Mononuclear cell (primary cell): ENCODE measurements around the gene MPPED1. TPM values are rescaled to one million over a fixed set of nuclear protein-coding genes. Genes with fewer than 3 reads are reported as not detected.

ENCODE experiments used
- H3K27me3 ChIP-seq: 2 replicates; pipeline ENCODE4 v1.6.0; 2011; ENCODE audit warnings: low read length, control low read depth; ENCODE audit not compliant: insufficient read depth
- H3K4me1 ChIP-seq: 2 replicates; pipeline ENCODE4 v1.5.1; 2011; ENCODE audit warnings: mild to moderate bottlenecking, low read length, control low read depth; ENCODE audit not compliant: insufficient read depth
- H3K4me3 ChIP-seq: 2 replicates; pipeline ENCODE4 v1.5.1; 2011; ENCODE audit warnings: mild to moderate bottlenecking, low read length, moderate library complexity
- H3K9me3 ChIP-seq: 2 replicates; pipeline ENCODE4 v1.5.1; 2011; ENCODE audit warnings: low read depth, mild to moderate bottlenecking, control low read depth, low read length
- total RNA-seq: library from RNA; depleted of rRNA; stranded (reverse); fragments of >200 nt; gene quantifications from one replicate; pipeline ENCODE4 v1.2.3, GENCODE V29; 2012

Gene MPPED1
- total RNA-seq, 1 donor, result not detected

DNA sequence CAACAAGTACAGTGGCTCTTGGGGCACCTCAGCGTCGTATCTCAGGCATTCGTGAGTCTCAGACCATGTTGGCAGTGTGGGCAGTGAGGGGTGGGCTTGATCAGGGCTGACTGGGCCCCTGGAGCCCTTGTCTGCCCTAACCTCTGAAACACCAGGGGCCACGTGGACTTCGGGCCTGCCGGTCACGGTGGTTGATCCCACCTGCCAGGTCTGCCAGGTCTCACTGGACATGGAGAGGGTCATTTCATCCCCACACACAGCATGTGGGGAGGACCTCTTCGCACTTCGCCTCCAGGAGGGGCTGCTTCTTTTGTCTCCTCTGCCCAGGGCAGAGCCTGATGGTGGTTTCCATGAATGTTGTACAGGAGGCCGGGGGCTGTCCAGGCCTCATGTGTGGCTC lies 77.1 kb downstream of the MPPED1 start:
- H3K9me3 ChIP-seq, result no peaks in the 10 kb centered on the region

DNA sequence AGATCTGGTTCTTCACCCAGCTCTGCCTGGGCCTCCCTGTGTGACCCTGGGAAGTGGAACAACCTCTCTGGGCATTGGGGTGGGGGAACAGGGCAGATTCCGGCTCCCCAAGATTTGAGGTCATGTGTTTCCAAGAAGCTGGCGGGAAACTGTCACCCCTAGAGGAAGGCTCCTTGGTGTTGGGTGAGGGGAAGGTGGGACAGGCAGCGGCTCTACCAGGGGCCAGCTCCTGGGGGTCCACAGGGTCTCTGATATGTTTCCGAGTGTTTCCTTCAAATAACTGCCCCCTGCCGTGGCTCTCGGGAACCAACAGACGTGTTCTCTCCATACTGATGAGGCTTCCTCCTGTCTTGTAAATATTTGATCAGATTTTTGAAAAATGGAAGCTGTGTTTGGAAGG lies 78.5 kb downstream of the MPPED1 start:
- Histone ChIP-seq H3K4me3 (no peak overlapping the region), H3K9me3 (no peaks in the 10 kb centered on the region), H3K4me1 (no peaks in the 10 kb centered on the region), H3K27me3 (no peaks in the 10 kb centered on the region)

More for the DNA sequence above, 77.1 kb downstream of the MPPED1 start:
- H3K4me1 ChIP-seq, result no peaks in the 10 kb centered on the region
- no peak overlapping the region for H3K4me3 ChIP-seq
- H3K27me3 ChIP-seq, result no peaks in the 10 kb centered on the region

DNA sequence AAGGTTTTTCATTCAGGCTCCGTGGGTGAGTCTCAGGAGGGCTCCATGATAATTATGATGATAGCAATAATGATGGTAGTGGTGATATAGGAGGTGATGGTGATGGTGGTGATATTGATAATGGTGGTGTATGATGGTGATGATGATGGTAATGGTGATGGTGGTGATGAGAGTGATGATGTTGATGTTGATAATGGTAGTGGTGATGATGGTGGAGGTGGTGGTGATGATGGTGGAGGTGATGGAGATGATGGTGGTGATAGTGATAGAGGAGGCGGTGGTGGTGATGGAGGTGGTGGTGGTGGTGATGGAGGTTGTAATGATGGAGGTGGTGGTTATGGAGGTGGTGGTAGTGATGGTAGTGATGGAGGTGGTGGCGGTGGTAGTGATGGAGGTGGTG lies 79.4 kb downstream of the MPPED1 start:
- no peaks in the 10 kb centered on the region for H3K27me3 ChIP-seq
- H3K4me1 ChIP-seq, result no peaks in the 10 kb centered on the region
- no peak overlapping the region for H3K4me3 ChIP-seq
- H3K9me3 ChIP-seq, result no peaks in the 10 kb centered on the region

DNA sequence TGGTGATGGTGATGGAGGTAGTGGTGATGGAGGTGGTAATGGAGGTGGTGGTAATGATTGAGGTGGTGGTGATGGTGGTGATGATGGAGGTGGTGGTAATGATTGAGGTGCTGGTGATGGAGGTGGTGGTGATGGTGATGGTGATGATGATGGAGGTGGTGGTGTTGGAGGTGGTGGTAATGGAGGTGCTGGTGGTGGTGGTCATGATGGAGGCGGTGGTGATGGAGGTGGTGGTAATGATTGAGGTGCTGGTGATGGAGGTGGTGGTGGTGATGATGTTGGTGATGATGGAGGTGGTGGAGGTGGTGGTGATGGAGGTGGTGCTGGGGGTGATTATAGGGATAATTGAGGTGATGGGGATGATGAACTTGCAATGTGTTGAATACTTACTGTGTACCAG lies 79.9 kb downstream of the MPPED1 start:
- Histone ChIP-seq H3K9me3 (no peaks in the 10 kb centered on the region), H3K4me1 (no peaks in the 10 kb centered on the region), H3K27me3 (no peaks in the 10 kb centered on the region), H3K4me3 (no peak overlapping the region)

DNA sequence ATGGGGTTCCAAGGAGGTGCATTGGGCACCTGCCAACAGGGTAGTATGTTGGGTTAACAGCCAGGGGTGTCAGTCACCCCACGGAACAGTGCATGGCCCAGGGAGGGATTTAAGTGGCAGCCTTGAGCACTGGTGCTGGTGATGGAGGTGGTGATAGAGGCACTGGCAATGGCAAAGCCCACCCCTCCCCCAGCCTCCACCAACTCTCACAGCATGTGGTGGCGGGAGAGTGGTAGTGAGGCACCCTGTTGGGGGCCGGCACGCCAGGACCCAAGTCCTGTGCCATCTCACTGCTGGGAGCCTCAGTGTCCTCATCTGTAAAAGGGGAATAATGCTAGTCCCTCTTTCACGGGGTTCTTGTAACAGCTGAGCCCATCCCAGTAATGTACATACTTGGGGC lies 81.5 kb downstream of the MPPED1 start:
- H3K4me3 ChIP-seq, result no peak overlapping the region
- no peaks in the 10 kb centered on the region for H3K27me3 ChIP-seq
- no peaks in the 10 kb centered on the region for H3K9me3 ChIP-seq
- no peaks in the 10 kb centered on the region for H3K4me1 ChIP-seq

DNA sequence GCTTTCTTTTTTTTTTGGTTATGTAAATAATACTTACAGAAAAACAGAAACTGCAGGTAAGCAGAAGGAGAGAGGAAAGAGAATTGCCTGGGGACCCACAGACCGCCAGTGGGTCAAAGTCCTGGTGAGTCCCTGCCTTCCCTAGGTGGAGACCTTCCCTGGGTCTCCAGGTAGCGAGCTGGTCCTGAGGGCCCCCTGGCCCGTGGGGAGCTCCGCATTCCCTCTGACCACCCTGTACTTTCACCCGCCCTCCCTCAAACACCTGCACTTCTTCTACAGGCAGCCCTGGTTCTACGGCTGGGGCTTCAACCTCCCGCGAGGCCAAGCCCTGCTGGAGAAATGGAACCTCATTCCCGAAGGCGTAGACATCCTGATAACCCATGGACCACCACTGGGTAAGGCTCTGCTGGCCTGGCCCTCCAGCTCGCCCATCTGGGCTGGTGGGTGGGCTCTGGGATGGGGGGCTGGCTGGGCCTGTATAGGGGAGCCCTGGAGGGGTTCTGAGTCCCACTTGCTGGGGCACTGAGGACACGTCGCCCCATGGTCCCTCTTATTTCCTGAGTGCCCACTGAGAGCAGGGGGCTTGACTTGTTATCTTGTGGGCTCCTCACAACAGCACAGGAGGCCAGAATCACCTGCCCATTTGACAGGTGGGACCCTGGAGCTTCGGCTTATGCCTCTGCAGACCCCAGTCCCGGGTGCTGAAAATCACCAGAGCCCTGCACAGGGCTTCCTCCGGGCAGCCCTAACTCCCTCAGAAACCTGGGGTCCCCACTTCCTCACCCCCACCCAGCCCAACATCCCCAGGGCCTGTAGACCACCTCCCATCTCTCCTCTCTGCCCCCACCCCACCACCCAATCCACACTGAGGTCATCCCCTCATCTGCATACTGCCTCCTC lies 86.4 kb downstream of the MPPED1 start:
- no peaks in the 10 kb centered on the region for H3K4me1 ChIP-seq
- no peak overlapping the region for H3K4me3 ChIP-seq
- H3K9me3 ChIP-seq, result no peaks in the 10 kb centered on the region
- H3K27me3 ChIP-seq, result no peaks in the 10 kb centered on the region

DNA sequence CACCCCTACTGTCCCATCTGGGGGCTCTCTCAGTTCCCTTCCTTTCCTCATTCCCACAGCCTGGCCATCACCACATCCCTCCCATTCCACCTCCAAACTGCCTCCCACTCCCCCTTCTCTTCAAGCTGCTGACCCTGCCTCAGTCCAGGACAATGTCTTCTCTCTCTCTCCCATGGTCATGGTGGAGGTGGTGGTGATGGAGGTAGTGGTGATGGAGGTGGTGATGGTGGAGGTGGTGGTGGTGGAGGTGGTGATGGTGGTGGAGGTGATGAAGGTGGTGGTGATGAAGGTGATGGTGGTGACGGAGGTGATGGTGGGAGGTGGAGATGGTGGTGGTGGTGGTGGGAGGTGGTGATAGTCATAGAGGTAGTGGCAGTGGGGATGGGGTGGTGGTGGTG lies 87.0 kb downstream of the MPPED1 start:
- Histone ChIP-seq H3K4me1 (no peaks in the 10 kb centered on the region), H3K4me3 (no peak overlapping the region), H3K9me3 (no peaks in the 10 kb centered on the region), H3K27me3 (no peaks in the 10 kb centered on the region)

DNA sequence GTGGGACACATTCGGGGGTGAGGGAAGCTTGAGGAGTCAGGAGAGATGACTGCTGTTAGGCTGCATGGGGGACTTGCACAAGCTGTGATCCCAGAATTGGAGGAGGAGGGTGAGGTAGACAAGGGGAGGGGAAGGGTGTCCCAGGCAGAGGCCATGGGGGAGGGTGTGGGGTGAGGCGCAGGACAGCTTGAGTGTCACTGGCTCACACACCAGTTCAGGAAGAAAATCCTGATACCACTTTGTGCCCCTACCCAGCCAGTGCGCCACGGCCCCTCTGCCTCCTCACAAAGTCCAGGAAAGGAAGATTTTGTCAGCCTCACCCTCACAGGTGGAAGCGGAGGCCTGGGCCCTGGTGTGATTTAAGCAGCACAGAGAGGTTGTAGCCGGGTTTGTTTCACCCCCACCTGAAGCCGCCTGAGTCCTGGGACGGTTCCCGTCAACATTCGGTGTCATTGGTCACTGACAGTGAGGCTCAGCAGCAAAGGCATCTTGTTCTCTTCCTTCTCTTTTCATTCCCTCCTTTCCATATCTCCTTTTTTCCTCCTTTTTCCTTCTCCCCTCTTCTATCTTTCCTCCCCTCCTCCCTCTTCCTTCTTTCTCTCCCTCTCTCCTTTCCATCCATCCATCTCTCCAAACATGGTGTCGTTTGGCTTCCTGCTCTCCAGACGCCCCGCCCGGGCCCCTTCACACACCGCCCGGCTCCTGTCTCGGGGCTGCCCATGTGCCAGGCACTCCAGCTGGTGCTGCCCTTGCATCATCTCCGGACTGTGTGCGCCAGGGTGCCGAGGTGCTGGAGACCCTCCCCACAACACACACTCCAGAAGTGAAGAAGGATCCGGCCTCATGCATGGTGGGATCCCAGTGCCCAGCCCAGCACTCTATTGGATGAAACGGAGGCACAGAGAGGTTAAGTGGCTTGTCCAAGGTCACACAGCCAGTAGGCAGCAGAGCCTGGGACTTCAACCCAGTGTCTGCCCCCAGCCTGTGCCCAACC lies 89.3 kb downstream of the MPPED1 start:
- Histone ChIP-seq H3K4me1 (no peaks in the 10 kb centered on the region), H3K9me3 (no peaks in the 10 kb centered on the region), H3K27me3 (no peaks in the 10 kb centered on the region), H3K4me3 (no peak overlapping the region)

DNA sequence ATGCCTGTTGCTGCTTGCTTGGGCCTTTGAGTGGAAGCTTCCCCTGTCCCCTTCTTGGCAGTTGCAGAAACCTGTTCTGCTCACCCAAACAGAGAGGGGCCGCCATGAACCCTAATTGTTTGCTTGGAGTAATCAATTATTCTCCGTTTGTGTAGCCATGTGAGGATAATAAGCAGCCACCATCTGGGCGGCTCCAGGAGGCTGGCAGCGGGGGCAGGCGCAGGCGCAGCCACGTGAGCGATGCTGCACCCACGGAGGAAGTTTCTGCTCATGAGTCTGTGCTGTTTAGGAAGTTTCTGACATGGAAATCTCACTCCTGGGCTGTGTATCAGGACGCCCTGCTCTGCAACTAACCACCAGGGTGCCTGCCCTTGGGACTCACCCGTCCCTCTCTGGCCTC lies 90.1 kb downstream of the MPPED1 start:
- Histone ChIP-seq H3K4me3 (no peak overlapping the region), H3K4me1 (no peaks in the 10 kb centered on the region)

DNA sequence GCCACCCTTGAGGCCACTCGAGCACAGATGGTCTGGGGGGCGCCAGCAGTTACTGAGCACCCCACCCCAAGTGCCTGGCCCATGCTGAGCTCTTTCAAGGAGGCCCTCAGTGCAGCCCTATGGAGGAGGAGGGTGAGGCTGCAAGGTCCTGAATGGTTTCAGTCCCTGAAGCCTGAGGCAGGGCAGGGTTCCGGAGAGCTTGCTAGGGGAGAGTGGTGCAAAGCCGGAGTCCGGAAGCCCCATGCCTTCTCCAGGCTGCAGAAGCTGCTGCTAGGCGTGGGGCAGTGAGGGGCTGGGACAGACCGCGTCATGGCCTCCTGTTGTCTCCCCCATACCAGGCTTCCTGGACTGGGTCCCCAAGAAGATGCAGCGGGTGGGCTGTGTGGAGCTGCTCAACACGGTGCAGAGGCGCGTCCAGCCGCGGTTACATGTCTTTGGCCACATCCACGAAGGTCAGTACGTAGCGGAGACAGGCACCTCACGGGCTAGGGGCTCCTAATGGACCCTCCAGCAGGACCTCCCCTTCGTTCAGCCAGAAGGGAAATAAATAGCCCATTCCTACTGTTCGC lies 90.6 kb downstream of the MPPED1 start:
- Histone ChIP-seq H3K9me3 (no peaks in the 10 kb centered on the region), H3K27me3 (no peaks in the 10 kb centered on the region), H3K4me1 (no peaks in the 10 kb centered on the region), H3K4me3 (no peak overlapping the region)

More for the DNA sequence above, 90.1 kb downstream of the MPPED1 start:
- Histone ChIP-seq H3K9me3 (no peaks in the 10 kb centered on the region), H3K27me3 (no peaks in the 10 kb centered on the region)

DNA sequence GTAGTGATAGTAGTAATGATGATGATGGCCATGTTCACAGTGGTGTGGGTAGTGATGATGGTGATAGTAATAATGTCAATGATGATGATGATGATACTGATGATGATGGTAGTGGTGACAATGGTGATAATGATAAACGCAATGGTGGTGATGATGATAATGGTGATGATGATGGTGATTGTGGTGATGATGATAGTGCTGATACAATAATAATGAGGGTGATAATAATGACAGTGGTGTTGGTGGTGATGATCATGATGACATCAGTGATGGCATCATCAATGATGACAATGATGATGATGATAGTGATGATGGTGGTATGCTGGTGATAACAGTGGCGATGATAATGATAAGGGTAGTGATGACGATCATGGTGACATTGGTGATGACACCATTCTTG lies 92.3 kb downstream of the MPPED1 start:
- Histone ChIP-seq H3K4me1 (no peaks in the 10 kb centered on the region), H3K4me3 (no peak overlapping the region), H3K9me3 (no peaks in the 10 kb centered on the region), H3K27me3 (no peaks in the 10 kb centered on the region)

DNA sequence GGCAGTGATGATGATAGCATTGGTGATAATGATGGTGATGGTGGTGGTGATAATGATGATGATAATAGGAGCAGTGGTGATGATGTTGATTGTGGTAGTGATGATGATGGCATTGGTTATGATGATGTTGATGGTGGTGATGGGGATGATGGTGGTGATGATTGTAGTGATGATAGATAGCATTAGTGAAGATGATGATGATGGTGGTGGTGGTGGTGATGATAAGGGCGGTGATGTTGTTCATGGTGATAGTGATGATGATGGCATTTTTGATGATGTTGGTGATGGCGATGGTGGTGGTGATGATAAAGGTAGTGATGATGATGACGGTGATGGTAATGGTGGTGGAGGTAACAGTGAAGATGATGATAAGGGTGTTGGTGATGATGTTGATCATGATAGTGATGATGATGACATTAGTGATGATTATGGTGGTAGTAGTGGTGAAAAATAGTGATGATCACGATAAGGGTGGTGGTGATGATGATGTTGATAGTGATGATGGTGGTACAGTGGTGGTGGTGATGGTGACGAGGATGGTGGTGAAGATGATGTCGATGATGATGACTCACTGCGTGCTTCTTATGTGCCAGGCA lies 93.0 kb downstream of the MPPED1 start:
- Histone ChIP-seq H3K4me1 (no peaks in the 10 kb centered on the region), H3K4me3 (no peak overlapping the region), H3K9me3 (no peaks in the 10 kb centered on the region), H3K27me3 (no peaks in the 10 kb centered on the region)

DNA sequence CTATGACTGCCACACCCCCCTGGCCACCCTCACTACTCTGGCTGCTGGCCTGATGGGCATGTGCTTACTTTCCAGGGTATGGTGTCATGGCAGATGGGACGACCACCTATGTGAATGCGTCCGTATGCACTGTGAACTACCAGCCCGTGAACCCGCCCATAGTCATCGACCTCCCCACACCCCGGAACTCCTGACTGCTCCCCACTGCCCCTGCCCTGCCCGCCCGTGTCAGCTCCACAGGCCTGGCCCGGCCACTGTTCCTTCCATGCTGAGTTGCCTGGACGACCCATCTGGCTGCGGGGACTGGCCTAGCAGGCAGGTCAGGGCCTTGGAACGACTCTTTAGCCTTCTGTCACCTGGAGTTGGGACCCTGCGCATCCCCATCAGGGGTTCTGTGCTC lies 93.6 kb downstream of the MPPED1 start:
- Histone ChIP-seq H3K9me3 (no peaks in the 10 kb centered on the region), H3K4me3 (no peak overlapping the region), H3K27me3 (no peaks in the 10 kb centered on the region), H3K4me1 (no peaks in the 10 kb centered on the region)

DNA sequence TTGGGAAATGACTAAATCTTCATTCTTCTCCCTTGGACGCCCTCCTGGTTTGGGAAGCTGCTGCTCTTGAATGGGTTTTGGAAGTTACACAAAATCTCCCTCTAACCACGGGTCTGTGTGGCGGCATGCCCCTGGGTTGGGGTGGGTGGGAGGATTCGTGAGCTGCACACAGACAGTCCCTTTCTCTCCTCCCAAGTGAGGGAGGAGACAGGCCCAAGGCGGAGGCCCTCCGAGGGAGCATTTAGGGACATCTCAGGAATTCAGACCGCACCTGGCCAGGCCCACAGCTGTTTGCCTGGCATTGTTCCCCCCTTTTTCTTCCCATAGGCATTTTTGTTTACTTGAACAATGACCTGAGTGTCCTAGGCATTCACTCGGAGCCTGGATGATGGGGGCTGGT lies 94.1 kb downstream of the MPPED1 start:
- Histone ChIP-seq H3K4me1 (no peaks in the 10 kb centered on the region), H3K9me3 (no peaks in the 10 kb centered on the region), H3K27me3 (no peaks in the 10 kb centered on the region)

DNA sequence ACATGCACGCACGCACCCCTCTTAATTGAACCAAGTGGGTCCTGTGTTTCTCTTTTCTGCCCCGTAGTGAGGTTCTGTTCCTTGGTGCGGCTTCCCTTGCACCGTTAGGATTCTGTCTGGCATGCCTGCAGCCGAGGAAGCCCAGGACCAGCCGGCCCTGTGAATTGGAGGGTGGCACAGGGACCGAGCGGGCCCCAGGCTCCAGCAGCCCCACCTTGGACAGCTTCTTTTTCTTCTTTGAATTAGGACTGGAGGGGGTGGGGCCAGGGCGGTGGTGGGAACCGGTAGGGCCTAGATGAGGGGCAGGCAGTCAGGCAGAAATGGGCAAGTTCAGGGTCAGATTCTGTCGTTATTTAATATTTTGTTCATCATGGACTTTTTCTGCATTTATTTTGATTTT lies 94.7 kb downstream of the MPPED1 start:
- Histone ChIP-seq H3K4me3 (no peak overlapping the region), H3K4me1 (no peaks in the 10 kb centered on the region), H3K9me3 (no peaks in the 10 kb centered on the region), H3K27me3 (no peaks in the 10 kb centered on the region)

More for the DNA sequence above, 94.1 kb downstream of the MPPED1 start:
- H3K4me3 ChIP-seq, result no peak overlapping the region
